HEK293T (cell line): Measurements from ENCODE around the gene CYP26B1.

Experiments used
- ARNT ChIP-seq: fragments of 450-650 bp; IDR thresholded peaks from 2 replicates; pipeline ENCODE4 v1.6.1; 2017; ENCODE audit warnings: mild to moderate bottlenecking
- BHLHE40 ChIP-seq: fragments of 450-650 bp; IDR thresholded peaks from 2 replicates; pipeline ENCODE4 v1.6.1; 2016; ENCODE audit warnings: mild to moderate bottlenecking, moderate library complexity, borderline replicate concordance
- ELF4 ChIP-seq: fragments of 450-650 bp; IDR thresholded peaks from 2 replicates; pipeline ENCODE4 v1.6.1; 2017; ENCODE audit warnings: antibody characterized with exemption
- FOXA1 ChIP-seq: fragments of 450-650 bp; IDR thresholded peaks from 2 replicates; pipeline ENCODE4 v1.6.1; 2016; ENCODE audit warnings: mild to moderate bottlenecking
- FOXK2 ChIP-seq: fragments of 450-650 bp; IDR thresholded peaks from 2 replicates; pipeline ENCODE4 v1.6.1; 2016; ENCODE audit warnings: mild to moderate bottlenecking
- FOXM1 ChIP-seq: fragments of 450-650 bp; IDR thresholded peaks from 2 replicates; pipeline ENCODE4 v1.6.1; 2017; ENCODE audit warnings: mild to moderate bottlenecking, borderline replicate concordance
- HDGF ChIP-seq: fragments of 450-650 bp; IDR thresholded peaks from 2 replicates; pipeline ENCODE4 v1.6.1; 2017; ENCODE audit warnings: antibody characterized with exemption, borderline replicate concordance
- L3MBTL2 ChIP-seq: fragments of 450-650 bp; conservative IDR thresholded peaks from 2 replicates; pipeline ENCODE4 v1.6.1; 2016; ENCODE audit warnings: mild to moderate bottlenecking
- PKNOX1 ChIP-seq: fragments of 450-650 bp; IDR thresholded peaks from 2 replicates; pipeline ENCODE4 v1.6.1; 2016
- SP1 ChIP-seq: fragments of 450-650 bp; IDR thresholded peaks from 2 replicates; pipeline ENCODE4 v1.6.1; 2017
- SUZ12 ChIP-seq: fragments of 450-650 bp; IDR thresholded peaks from 2 replicates; pipeline ENCODE4 v1.6.1; 2016; ENCODE audit warnings: mild to moderate bottlenecking
- TARDBP ChIP-seq: fragments of 450-650 bp; IDR thresholded peaks from 2 replicates; pipeline ENCODE4 v1.6.1; 2016

- TF ChIP-seq SP1 (no peak), SUZ12 (no peak), PKNOX1 (no peak), ELF4 (no peak), TARDBP (no peak), FOXK2 (no peak), BHLHE40 (no peak), FOXA1 (no peak), ARNT (no peak), FOXM1 (no peak), L3MBTL2 (no peak), HDGF (no peak)
These were observed 55.6 kb downstream of the CYP26B1 start for GRCh38 chr2:72092111-72092510.
